Right lobe of liver (tissue), 4 donors: ENCODE data around the gene WDR45B.

ENCODE experiments used
- CTCF ChIP-seq, 4 donors: fragments of 200-600 bp in 3 of 4; fragments of 450-650 bp in 1 of 4; IDR thresholded peaks; one replicate each; pipeline versions ENCODE4 v1.5.1 to v1.8.0; 2016 to 2022; ENCODE audit warnings: antibody characterized with exemption in 4 of 4, mild to moderate bottlenecking in 2 of 4
- POLR2A ChIP-seq: fragments of 450-650 bp; IDR thresholded peaks from one replicate; pipeline ENCODE4 v1.6.1; 2017; ENCODE audit warnings: antibody characterized with exemption, mild to moderate bottlenecking
- donor health status: DM: no; HTN: no; CAD: no.
- donor health status: DM: no; HTN: no; CAD: no.
- donor health status: DM: no; HTN: yes; CAD: no.

GRCh38 chr17:82611140-82612058, 36.8 kb downstream of the WDR45B start:
- TF ChIP-seq CTCF (IDR thresholded peaks at IDR 0.05) (no peak), POLR2A (no peak)
